Neural progenitor cell (in vitro differentiated cells): ENCODE results near the gene AKR7A3. TPM values are rescaled to one million over a fixed set of nuclear protein-coding genes. Genes with fewer than 3 reads are reported as not detected.
A peak's percentile ranks its signal among the peaks of the same experiment; 100 is the strongest.

Source experiments
- DNase-seq: peaks from one replicate; pipeline ENCODE4 v3.0.0-alpha.2; 2016; ENCODE audit warnings: low spot score
- H2AFZ ChIP-seq: fragments of 200-600 bp; sonication (generic); replicated peaks from 2 replicates; pipeline ENCODE4 v1.6.1; 2016; ENCODE audit warnings: antibody characterized with exemption
- H3F3A ChIP-seq: fragments of 200-600 bp; sonication (generic); 2 replicates; pipeline ENCODE4 v1.6.1; 2016; ENCODE audit warnings: antibody characterized with exemption, low read depth
- H3K27ac ChIP-seq: fragments of 200-600 bp; sonication (generic); 2 replicates; pipeline ENCODE4 v1.5.1; 2016; ENCODE audit warnings: mild to moderate bottlenecking
- H3K27me3 ChIP-seq: fragments of 200-600 bp; sonication (generic); 2 replicates; pipeline ENCODE4 v1.6.1; 2016; ENCODE audit warnings: mild to moderate bottlenecking, moderate library complexity
- H3K36me3 ChIP-seq: fragments of 200-600 bp; sonication (generic); 2 replicates; pipeline ENCODE4 v1.5.1; 2016
- H3K4me1 ChIP-seq: fragments of 200-600 bp; sonication (generic); 2 replicates; pipeline ENCODE4 v1.6.1; 2016; ENCODE audit warnings: mixed run types
- H3K4me2 ChIP-seq: fragments of 200-600 bp; sonication (generic); 2 replicates; pipeline ENCODE4 v1.6.1; 2016
- H3K4me3 ChIP-seq: fragments of 200-600 bp; sonication (generic); 2 replicates; pipeline ENCODE4 v1.5.1; 2016
- H3K79me2 ChIP-seq: fragments of 200-600 bp; sonication (generic); 2 replicates; pipeline ENCODE4 v1.6.1; 2016; ENCODE audit warnings: low read depth
- H3K9ac ChIP-seq: fragments of 200-600 bp; sonication (generic); 2 replicates; pipeline ENCODE4 v1.6.1; 2016
- H3K9me3 ChIP-seq: fragments of 200-600 bp; sonication (generic); 2 replicates; pipeline ENCODE4 v1.5.1; 2016; ENCODE audit warnings: low read depth
- H4K20me1 ChIP-seq: fragments of 200-600 bp; sonication (generic); 2 replicates; pipeline ENCODE4 v1.6.1; 2016; ENCODE audit warnings: low read depth
- H3K27ac Mint-ChIP-seq: 3 replicates; pipeline ENCODE4 v1.8.0; 2021; ENCODE audit warnings: mixed read lengths
- H3K27me3 Mint-ChIP-seq: 2 replicates; pipeline ENCODE4 v1.8.0; 2022; ENCODE audit warnings: low read depth, mild to moderate bottlenecking, inconsistent platforms, moderate library complexity, mixed read lengths; ENCODE audit not compliant: insufficient read depth
- H3K36me3 Mint-ChIP-seq: 3 replicates; pipeline ENCODE4 v1.8.0; 2021; ENCODE audit warnings: mixed read lengths
- H3K4me1 Mint-ChIP-seq: 3 replicates; pipeline ENCODE4 v1.8.0; 2021; ENCODE audit warnings: mixed read lengths
- H3K4me3 Mint-ChIP-seq: 3 replicates; pipeline ENCODE4 v1.8.0; 2021; ENCODE audit warnings: mild to moderate bottlenecking, moderate library complexity, mixed read lengths
- H3K9me3 Mint-ChIP-seq: 3 replicates; pipeline ENCODE4 v1.8.0; 2020; ENCODE audit warnings: mixed read lengths
- CTCF ChIP-seq: fragments of 200-600 bp; sonication (generic); IDR thresholded peaks from 2 replicates; pipeline ENCODE4 v1.5.1; 2017; ENCODE audit warnings: antibody characterized with exemption, mild to moderate bottlenecking
- EZH2 ChIP-seq: fragments of 200-600 bp; sonication (generic); IDR thresholded peaks from 2 replicates; pipeline ENCODE4 v1.6.1; 2017; ENCODE audit warnings: antibody characterized with exemption, mild to moderate bottlenecking, moderate library complexity
- EZH2phosphoT487 ChIP-seq: fragments of 200-600 bp; sonication (generic); IDR thresholded peaks from 2 replicates; pipeline ENCODE4 v1.6.1; 2017; ENCODE audit warnings: antibody characterized with exemption
- total RNA-seq: library from RNA; depleted of rRNA; stranded (reverse); fragments of >200 nt; gene quantifications from 2 replicates; pipeline ENCODE4 v1.2.3, GENCODE V29; 2015; ENCODE audit warnings: low replicate concordance

The AKR7A3 gene
- total RNA-seq, 1 donor from 2014 or later, result not detected

GRCh38 chr1:19308509-19308907 is 19.9 kb upstream of the AKR7A3 start:
- Mint-ChIP-seq H3K4me3 (peak overlapping the region; percentile 54), H3K27ac (no peak overlapping the region), H3K36me3 (peaks cover 26% of the 10 kb centered on the region), H3K27me3 (peaks cover 5% of the 10 kb centered on the region), H3K4me1 (peaks cover 28% of the 10 kb centered on the region), H3K9me3 (no peaks in the 10 kb centered on the region)
- H3K36me3 ChIP-seq, result no peaks in the 10 kb centered on the region
- no peaks in the 10 kb centered on the region for H3K9me3 ChIP-seq
- TF ChIP-seq EZH2phosphoT487 (no peak), EZH2 (no peak), CTCF (no peak)
- H3K4me1 ChIP-seq, result peaks cover 7% of the 10 kb centered on the region
- H3K4me3 ChIP-seq, result no peak overlapping the region
- H3K27ac ChIP-seq, result no peak overlapping the region
- peaks cover 29% of the 10 kb centered on the region for H4K20me1 ChIP-seq
- H3F3A ChIP-seq, result no peaks in the 10 kb centered on the region
- H3K27me3 ChIP-seq, result no peaks in the 10 kb centered on the region
- peaks cover 38% of the 10 kb centered on the region for H3K79me2 ChIP-seq
- H3K9ac ChIP-seq, result no peak overlapping the region
- H2AFZ ChIP-seq, result no peak overlapping the region
- H3K4me2 ChIP-seq, result no peak overlapping the region
- DNase-seq, result no peak

- H3K9ac ChIP-seq, result no peak overlapping the region
- H3K27me3 Mint-ChIP-seq, result peaks cover 5% of the 10 kb centered on the region
- H3K4me3 ChIP-seq, result no peak overlapping the region
- no peaks in the 10 kb centered on the region for H3K36me3 ChIP-seq
- H3K4me2 ChIP-seq, result no peak overlapping the region
- H4K20me1 ChIP-seq, result peaks cover 29% of the 10 kb centered on the region
- H2AFZ ChIP-seq, result no peak overlapping the region
- H3K36me3 Mint-ChIP-seq, result peaks cover 30% of the 10 kb centered on the region
- peaks cover 7% of the 10 kb centered on the region for H3K4me1 ChIP-seq
- H3K27me3 ChIP-seq, result no peaks in the 10 kb centered on the region
- no peaks in the 10 kb centered on the region for H3K9me3 Mint-ChIP-seq
- H3K9me3 ChIP-seq, result no peaks in the 10 kb centered on the region
- TF ChIP-seq EZH2, result no peak
- no peak for TF ChIP-seq CTCF
- no peak for TF ChIP-seq EZH2phosphoT487
- no peaks in the 10 kb centered on the region for H3F3A ChIP-seq
- H3K27ac Mint-ChIP-seq, result no peak overlapping the region
- H3K4me3 Mint-ChIP-seq, result no peak overlapping the region
- no peak overlapping the region for H3K27ac ChIP-seq
- peaks cover 23% of the 10 kb centered on the region for H3K4me1 Mint-ChIP-seq
- DNase-seq, result no peak
- peaks cover 32% of the 10 kb centered on the region for H3K79me2 ChIP-seq
Observed at GRCh38 chr1:19307794-19308508, 19.4 kb upstream of the AKR7A3 start.

DNA sequence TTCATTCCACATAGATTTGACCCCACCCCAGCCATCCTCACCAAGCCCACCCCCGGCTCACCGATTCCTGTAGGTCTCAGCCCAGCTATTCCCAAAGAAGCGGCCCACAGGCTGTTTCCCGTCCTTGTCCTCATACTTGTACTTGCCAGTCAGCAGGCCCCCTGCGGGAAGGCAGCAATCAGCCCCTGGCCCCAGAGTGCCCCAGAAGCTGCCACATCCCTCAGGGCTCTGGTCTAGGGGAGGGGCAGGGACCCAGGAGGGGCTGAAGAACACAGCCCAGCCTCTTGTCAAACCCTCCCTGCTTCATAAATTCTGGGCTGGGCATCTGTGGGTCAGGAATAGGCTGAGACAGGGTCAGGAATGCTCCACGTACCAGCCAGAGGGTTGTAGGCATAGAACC is 18.4 kb upstream of the AKR7A3 start:
- Histone ChIP-seq H3K27ac (no peak overlapping the region), H3K4me3 (no peak overlapping the region), H3K9me3 (no peaks in the 10 kb centered on the region), H3K9ac (no peak overlapping the region), H3K79me2 (peaks cover 28% of the 10 kb centered on the region), H2AFZ (no peak overlapping the region), H3K4me1 (peaks cover 7% of the 10 kb centered on the region), H3F3A (no peaks in the 10 kb centered on the region), H4K20me1 (peaks cover 29% of the 10 kb centered on the region), H3K27me3 (no peaks in the 10 kb centered on the region), H3K4me2 (no peak overlapping the region), H3K36me3 (no peaks in the 10 kb centered on the region)
- Mint-ChIP-seq H3K36me3 (peaks cover 35% of the 10 kb centered on the region), H3K4me3 (no peak overlapping the region), H3K4me1 (peaks cover 22% of the 10 kb centered on the region), H3K9me3 (no peaks in the 10 kb centered on the region), H3K27ac (no peak overlapping the region), H3K27me3 (peaks cover 3% of the 10 kb centered on the region)
- TF ChIP-seq EZH2phosphoT487 (no peak), CTCF (no peak), EZH2 (no peak)
- DNase-seq, result no peak
